Endothelial cell of umbilical vein (primary cell): ENCODE data around the gene ZSCAN29. TPM values are rescaled to one million over a fixed set of nuclear protein-coding genes. Genes with fewer than 3 reads are reported as not detected.

Experiments
- BruUV-seq: library from RNA; stranded (reverse); fragments of 400-500 nt; replicated peaks from 2 replicates; lab custom pipeline; 2021; lab: Mats Ljungman, UMichigan
- CTCF ChIA-PET: fragments of 300-600, 350-600 bp; sonication (Branson Sonifier 250); formaldehyde crosslinking; loops from one replicate; lab custom pipeline; 2021; ENCODE audit warnings: antibody characterized with exemption, inconsistent platforms; lab: Charles Lee
- POLR2A ChIA-PET: fragments of 300-600, 350-600 bp; sonication (Branson Sonifier 250); formaldehyde crosslinking; loops from one replicate; lab custom pipeline; 2021; ENCODE audit warnings: antibody characterized with exemption, inconsistent platforms; lab: Charles Lee
- DNase-seq: peaks from one replicate; pipeline ENCODE4 v3.0.0-alpha.2; 2011; ENCODE audit warnings: low read depth, low spot score
- FAIRE-seq: peaks from 2 replicates; lab custom pipeline; 2011; peaks lifted over from hg19 to GRCh38; lab: Jason Lieb, UNC
- H2AFZ ChIP-seq: 2 replicates; pipeline ENCODE4 v1.6.0; 2012; ENCODE audit warnings: low read depth, low read length, control low read depth, inconsistent platforms
- H3K27ac ChIP-seq: 2 replicates; pipeline ENCODE4 v1.5.1; 2011; ENCODE audit warnings: low read depth, mild to moderate bottlenecking, control low read depth, low read length, moderate library complexity; ENCODE audit not compliant: insufficient read depth
- H3K27me3 ChIP-seq, 2 experiments: 2 replicates each; pipeline versions ENCODE4 v1.6.0 to v1.6.1; 2011; ENCODE audit warnings: low read length in 2 of 2, mixed read lengths in 1 of 2; ENCODE audit not compliant: control insufficient read depth in 2 of 2, insufficient read depth in 2 of 2
- H3K36me3 ChIP-seq, 2 experiments: 2 replicates in 1 of 2; 3 replicates in 1 of 2; pipeline ENCODE4 v1.5.1; 2011; ENCODE audit warnings: low read length in 2 of 2, mild to moderate bottlenecking in 1 of 2, moderate library complexity in 1 of 2; ENCODE audit not compliant: control insufficient read depth in 2 of 2, insufficient read depth in 2 of 2; ENCODE audit errors: extremely low read depth in 1 of 2
- H3K4me1 ChIP-seq: 3 replicates; pipeline ENCODE4 v1.5.1; 2011; ENCODE audit warnings: mild to moderate bottlenecking, low read length; ENCODE audit not compliant: control insufficient read depth, insufficient read depth; ENCODE audit errors: extremely low read depth
- H3K4me2 ChIP-seq: 2 replicates; pipeline ENCODE4 v1.6.1; 2011; ENCODE audit warnings: low read length, control low read depth, mixed read lengths; ENCODE audit not compliant: insufficient read depth
- H3K4me3 ChIP-seq, 3 experiments: fragments of 200-600 bp in 1 of 3; sonication (generic), shearing (Covaris generic) in 1 of 3; replicated peaks in 1 of 3; 2 replicates each; pipeline ENCODE4 v1.5.1; 2011 to 2016; ENCODE audit warnings: control low read depth in 3 of 3, low read length in 3 of 3, mild to moderate bottlenecking in 2 of 3, inconsistent platforms in 1 of 3, low read depth in 1 of 3, moderate library complexity in 1 of 3; ENCODE audit not compliant: insufficient read depth in 1 of 3
- H3K79me2 ChIP-seq: 2 replicates; pipeline ENCODE4 v1.6.0; 2012; ENCODE audit warnings: low read length, inconsistent platforms; ENCODE audit not compliant: control insufficient read depth, insufficient read depth
- H3K9ac ChIP-seq: replicated peaks from 2 replicates; pipeline ENCODE3; 2011; ENCODE audit warnings: low read length, control low read depth; ENCODE audit not compliant: insufficient read depth; ENCODE audit errors: extremely low read depth
- H3K9me1 ChIP-seq: replicated peaks from 3 replicates; pipeline ENCODE4 v1.6.0; 2011; ENCODE audit warnings: mild to moderate bottlenecking, low read length; ENCODE audit not compliant: control insufficient read depth, insufficient read depth; ENCODE audit errors: extremely low read depth
- H3K9me3 ChIP-seq: replicated peaks from 2 replicates; pipeline ENCODE4 v1.5.1; 2012; ENCODE audit warnings: low read length, inconsistent platforms; ENCODE audit not compliant: control insufficient read depth, insufficient read depth
- H4K20me1 ChIP-seq: replicated peaks from 2 replicates; pipeline ENCODE3; 2011; ENCODE audit warnings: mild to moderate bottlenecking, low read length; ENCODE audit not compliant: control insufficient read depth, insufficient read depth; ENCODE audit errors: extremely low read depth
- CTCF ChIP-seq, 2 donors: IDR thresholded peaks; 1 replicate in 1 of 2; 2 replicates in 1 of 2; pipeline ENCODE4 v1.5.1; 2011; ENCODE audit warnings: low read length in 2 of 2, mild to moderate bottlenecking in 2 of 2, moderate library complexity in 2 of 2, control low read depth in 1 of 2, inconsistent platforms in 1 of 2, low read depth in 1 of 2; ENCODE audit not compliant: insufficient read depth in 1 of 2; ENCODE audit errors: extremely low read depth in 1 of 2
- EZH2 ChIP-seq: IDR thresholded peaks from 2 replicates; pipeline ENCODE4 v1.6.1; 2012; ENCODE audit warnings: borderline replicate concordance, low read depth, mild to moderate bottlenecking, moderate library complexity, low read length, inconsistent platforms; ENCODE audit not compliant: severe bottlenecking
- FOS ChIP-seq: IDR thresholded peaks from 2 replicates; pipeline ENCODE4 v1.6.1; 2011; ENCODE audit warnings: mild to moderate bottlenecking, low read length, moderate library complexity, borderline replicate concordance; ENCODE audit not compliant: insufficient read depth
- GATA2 ChIP-seq: IDR thresholded peaks from 2 replicates; pipeline ENCODE4 v1.7.0; 2011; ENCODE audit warnings: low read depth, mild to moderate bottlenecking, moderate library complexity, mixed read lengths, low read length; ENCODE audit not compliant: insufficient read length, insufficient read depth
- JUN ChIP-seq: IDR thresholded peaks from 2 replicates; pipeline ENCODE4 v1.6.1; 2011; ENCODE audit warnings: borderline replicate concordance, low read depth; ENCODE audit not compliant: insufficient read length, insufficient read depth
- MYC ChIP-seq: IDR thresholded peaks from one replicate; pipeline ENCODE4 v1.6.1; 2011; ENCODE audit warnings: mild to moderate bottlenecking, low read depth, low read length
- POLR2A ChIP-seq: IDR thresholded peaks from 2 replicates; pipeline ENCODE4 v1.6.1; 2012; ENCODE audit warnings: low read depth, mild to moderate bottlenecking, control low read depth, low read length
- POLR2AphosphoS5 ChIP-seq: IDR thresholded peaks from 2 replicates; pipeline ENCODE4 v1.6.1; 2012; ENCODE audit warnings: low read depth, mild to moderate bottlenecking, control low read depth, low read length, moderate library complexity; ENCODE audit not compliant: insufficient read depth
- dilution Hi-C: fragments of 300-500 bp; cut with MboI; formaldehyde crosslinking; loops from one replicate; pipeline ENCODE4 v1.15.0; 2019; ENCODE audit warnings: low sequenced_read_pairs; ENCODE audit not compliant: extremely low pct_ligation_motif_present
- intact Hi-C: fragments of 100-400 bp; cut with micrococcal nuclease; formaldehyde crosslinking; loops from one replicate; pipeline ENCODE4 v1.10.0; 2022
- polyA plus RNA-seq, 4 experiments: library from polyadenylated mRNA; depleted of rRNA in 3 of 4; stranded (reverse) in 3 of 4; unstranded in 1 of 4; fragments of >200 nt; gene quantifications; 2 replicates each; pipeline versions ENCODE4 v1.2.1 to v1.2.3, GENCODE V29; 2011 to 2012; ENCODE audit warnings: missing spikeins in 1 of 4
- total RNA-seq: library from RNA; stranded (reverse); gene quantifications from 2 replicates; pipeline ENCODE4 v1.2.3, GENCODE V29; 2021
- TF ChIP-seq, protein P1 (sequence below): IDR thresholded peaks from 2 replicates; pipeline ENCODE4 v1.6.1; 2011; ENCODE audit not compliant: insufficient read depth, insufficient read length

The ZSCAN29 gene
- total and polyA plus RNA-seq, 2 donors (not counting 3 experiments of a cell fraction or from before 2014, with no cell fraction given): 3.7 to 15.7 TPM

- DNase-seq (no peak), FAIRE-seq (no peak)
- intact Hi-C loops: no loop called here
- H3K36me3 ChIP-seq: peaks cover 22 to 41% of the 10 kb centered on the region in 2 experiments
- H3K27me3 ChIP-seq: no peaks in the 10 kb centered on the region
- H3K9me3 ChIP-seq: no peaks in the 10 kb centered on the region
- no peaks in the 10 kb centered on the region for H3K4me1 ChIP-seq
- no peak overlapping the region for H2AFZ ChIP-seq
- H3K9ac ChIP-seq: no peak overlapping the region
- peaks cover 2% of the 10 kb centered on the region for H3K9me1 ChIP-seq
- no peak overlapping the region for H3K4me2 ChIP-seq
- dilution Hi-C loops: no loop called here
- BruUV-seq: no TSS peak
- no peak for TF ChIP-seq FOS
- no peak for TF ChIP-seq GATA2
- TF ChIP-seq CTCF (IDR thresholded peaks at IDR 0.05; ENCODE audit: extremely low read depth in 1 of 2, insufficient read depth in 1 of 2, low read depth in 1 of 2, low read length in 2 of 2): no peak
- no peak for TF ChIP-seq POLR2AphosphoS5
- no peak for TF ChIP-seq POLR2A
- TF ChIP-seq JUN: no peak
- TF ChIP-seq MYC: no peak
- TF ChIP-seq EZH2: no peak
- TF ChIP-seq, protein P1, sequence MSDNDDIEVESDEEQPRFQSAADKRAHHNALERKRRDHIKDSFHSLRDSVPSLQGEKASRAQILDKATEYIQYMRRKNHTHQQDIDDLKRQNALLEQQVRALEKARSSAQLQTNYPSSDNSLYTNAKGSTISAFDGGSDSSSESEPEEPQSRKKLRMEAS: no peak
- ChIA-PET POLR2A (no interaction called here), CTCF (no interaction called here)
- H3K27ac ChIP-seq: no peak overlapping the region
- no peaks in the 10 kb centered on the region for H4K20me1 ChIP-seq
- H3K4me3 ChIP-seq: no peak overlapping the region
- no peaks in the 10 kb centered on the region for H3K79me2 ChIP-seq
These were observed 39.9 kb upstream of the ZSCAN29 start for GRCh38 chr15:43410572-43411214.
